ENCODE results near the gene FLRT2. TPM values are rescaled to one million over a fixed set of nuclear protein-coding genes. Genes with fewer than 3 reads are reported as not detected.

Gene FLRT2, protein sequence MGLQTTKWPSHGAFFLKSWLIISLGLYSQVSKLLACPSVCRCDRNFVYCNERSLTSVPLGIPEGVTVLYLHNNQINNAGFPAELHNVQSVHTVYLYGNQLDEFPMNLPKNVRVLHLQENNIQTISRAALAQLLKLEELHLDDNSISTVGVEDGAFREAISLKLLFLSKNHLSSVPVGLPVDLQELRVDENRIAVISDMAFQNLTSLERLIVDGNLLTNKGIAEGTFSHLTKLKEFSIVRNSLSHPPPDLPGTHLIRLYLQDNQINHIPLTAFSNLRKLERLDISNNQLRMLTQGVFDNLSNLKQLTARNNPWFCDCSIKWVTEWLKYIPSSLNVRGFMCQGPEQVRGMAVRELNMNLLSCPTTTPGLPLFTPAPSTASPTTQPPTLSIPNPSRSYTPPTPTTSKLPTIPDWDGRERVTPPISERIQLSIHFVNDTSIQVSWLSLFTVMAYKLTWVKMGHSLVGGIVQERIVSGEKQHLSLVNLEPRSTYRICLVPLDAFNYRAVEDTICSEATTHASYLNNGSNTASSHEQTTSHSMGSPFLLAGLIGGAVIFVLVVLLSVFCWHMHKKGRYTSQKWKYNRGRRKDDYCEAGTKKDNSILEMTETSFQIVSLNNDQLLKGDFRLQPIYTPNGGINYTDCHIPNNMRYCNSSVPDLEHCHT
- 2.7 to 3.0 TPM (median 2.8 TPM) in 5 replicates for total RNA-seq (2022; extraction: Qiagen RNA extraction)

DNA sequence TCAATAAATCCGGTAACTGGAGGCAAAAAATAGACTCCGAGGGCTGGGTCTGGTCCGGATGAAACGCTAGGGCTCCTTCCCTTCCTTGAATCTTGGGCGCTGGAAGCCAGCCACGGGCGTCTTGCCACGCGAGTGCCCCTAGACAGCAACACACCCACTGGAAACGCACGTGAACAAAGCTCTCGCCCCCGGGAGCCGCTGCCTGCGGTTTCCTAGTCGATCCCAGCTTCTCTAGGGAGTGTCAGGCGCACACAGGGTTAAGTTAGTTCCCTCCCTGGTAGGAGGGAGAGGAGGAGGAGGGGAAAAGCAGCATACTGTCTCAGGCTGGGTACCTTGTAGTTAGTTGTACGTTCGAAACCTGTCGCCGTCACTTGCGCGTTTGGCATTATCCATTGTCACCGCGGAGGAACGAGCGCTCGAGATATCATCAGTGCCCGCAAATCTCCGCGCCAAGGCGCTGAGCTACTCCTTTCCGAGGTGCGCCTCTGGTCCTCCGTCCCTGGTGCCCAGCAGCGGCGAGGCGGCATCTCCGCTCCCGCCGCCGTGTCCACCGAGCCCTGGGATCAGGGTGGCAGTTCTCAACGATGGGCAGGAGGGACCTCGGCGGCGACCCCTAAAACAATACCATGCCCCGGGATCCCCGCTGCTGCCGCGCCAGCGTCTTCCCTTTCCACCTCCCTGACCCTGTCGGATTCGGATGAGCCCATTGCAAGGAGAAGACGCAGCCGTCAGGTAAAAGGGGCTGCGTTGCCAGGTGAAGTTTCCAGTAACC, at the start of gene FLRT2:
Gene FLRT2 (plus strand): TSS at position 342 of the 772 bp plus-strand sequence. CDS start 91,371 bp downstream, outside the sequence.

